OCI-LY1 (cell line): Measurements from ENCODE around the gene MRGPRE.

Source experiments
- H2AFZ ChIP-seq: fragments of 200-600 bp; sonication (generic), shearing (Covaris generic); 2 replicates; pipeline ENCODE4 v1.6.0; 2014; ENCODE audit warnings: antibody characterized with exemption, mild to moderate bottlenecking, low read length
- H3F3A ChIP-seq: fragments of 200-600 bp; sonication (generic), shearing (Covaris generic); 2 replicates; pipeline ENCODE4 v1.6.0; 2014; ENCODE audit warnings: mild to moderate bottlenecking, antibody characterized with exemption, low read length, moderate library complexity; ENCODE audit not compliant: insufficient read depth
- H3K27ac ChIP-seq: fragments of 200-600 bp; sonication (generic); 2 replicates; pipeline ENCODE4 v1.5.1; 2014; ENCODE audit warnings: low read length, mixed run types, mild to moderate bottlenecking, low read depth; ENCODE audit not compliant: poor library complexity, severe bottlenecking
- H3K27me3 ChIP-seq: fragments of 200-600 bp; sonication (generic); 2 replicates; pipeline ENCODE4 v1.6.0; 2014; ENCODE audit warnings: antibody characterized with exemption, mild to moderate bottlenecking, low read length, moderate library complexity; ENCODE audit not compliant: insufficient read depth
- H3K36me3 ChIP-seq: fragments of 200-600 bp; sonication (generic); 2 replicates; pipeline ENCODE4 v1.6.1; 2014; ENCODE audit warnings: mild to moderate bottlenecking, antibody characterized with exemption, low read length, moderate library complexity, mixed read lengths; ENCODE audit not compliant: insufficient read depth
- H3K4me1 ChIP-seq: fragments of 200-600 bp; sonication (generic); 2 replicates; pipeline ENCODE4 v1.5.1; 2014; ENCODE audit warnings: mild to moderate bottlenecking, low read length, moderate library complexity; ENCODE audit not compliant: insufficient read depth, severe bottlenecking
- H3K4me2 ChIP-seq: fragments of 200-600 bp; sonication (generic), shearing (Covaris generic); 2 replicates; pipeline ENCODE4 v1.6.1; 2014; ENCODE audit warnings: low read length
- H3K4me3 ChIP-seq: fragments of 200-600 bp; sonication (generic); 2 replicates; pipeline ENCODE4 v1.5.1; 2014; ENCODE audit warnings: low read length, low read depth, mild to moderate bottlenecking, mixed read lengths; ENCODE audit not compliant: poor library complexity, severe bottlenecking
- H3K79me2 ChIP-seq: fragments of 200-600 bp; shearing (Covaris generic); 2 replicates; pipeline ENCODE4 v1.6.1; 2016; ENCODE audit warnings: mixed run types, low read length, mixed read lengths; ENCODE audit not compliant: insufficient read depth
- H3K9ac ChIP-seq: fragments of 200-600 bp; sonication (generic), shearing (Covaris generic); 2 replicates; pipeline ENCODE4 v1.6.1; 2014; ENCODE audit warnings: mild to moderate bottlenecking, low read length, mixed read lengths
- H3K9me2 ChIP-seq: fragments of 200-600 bp; sonication (generic), shearing (Covaris generic); 2 replicates; pipeline ENCODE4 v1.6.1; 2014; ENCODE audit warnings: low read depth, mild to moderate bottlenecking, low read length, mixed read lengths
- H3K9me3 ChIP-seq: fragments of 200-600 bp; shearing (Covaris generic); 2 replicates; pipeline ENCODE4 v1.6.1; 2014; ENCODE audit warnings: low read length, mixed read lengths
- H4K20me1 ChIP-seq: fragments of 200-600 bp; sonication (generic), shearing (Covaris generic); 2 replicates; pipeline ENCODE4 v1.6.0; 2016; ENCODE audit warnings: mild to moderate bottlenecking, low read length; ENCODE audit not compliant: insufficient read depth
- CTCF ChIP-seq: fragments of 200-600 bp; sonication (generic), shearing (Covaris generic); IDR thresholded peaks from 2 replicates; pipeline ENCODE4 v1.5.1; 2017; ENCODE audit warnings: mild to moderate bottlenecking, antibody characterized with exemption, low read length, moderate library complexity, mixed read lengths
- EZH2 ChIP-seq: fragments of 200-600 bp; sonication (generic), shearing (Covaris generic); IDR thresholded peaks from 2 replicates; pipeline ENCODE4 v1.8.0; 2017; ENCODE audit warnings: borderline replicate concordance, mixed run types, mild to moderate bottlenecking, antibody characterized with exemption, low read length, moderate library complexity, mixed read lengths

Gene MRGPRE

GRCh38 chr11:3178349-3178748 is 53.9 kb downstream of the MRGPRE start:
- no peak overlapping the region for H3K4me2 ChIP-seq
- H3K4me1 ChIP-seq = no peaks in the 10 kb centered on the region
- no peaks in the 10 kb centered on the region for H3F3A ChIP-seq
- H3K9ac ChIP-seq = no peak overlapping the region
- H3K27me3 ChIP-seq = no peaks in the 10 kb centered on the region; the same call in 1 of the 2 replicates
- H3K4me3 ChIP-seq = no peak overlapping the region
- H3K79me2 ChIP-seq = no peaks in the 10 kb centered on the region
- TF ChIP-seq EZH2 = no peak
- no peak for TF ChIP-seq CTCF
- no peaks in the 10 kb centered on the region for H3K9me2 ChIP-seq
- no peaks in the 10 kb centered on the region for H3K36me3 ChIP-seq
- H4K20me1 ChIP-seq = no peaks in the 10 kb centered on the region
- H3K27ac ChIP-seq = no peak overlapping the region
- peaks cover 8% of the 10 kb centered on the region; the same call in 1 of the 2 replicates for H3K9me3 ChIP-seq
- H2AFZ ChIP-seq = no peak overlapping the region

GRCh38 chr11:3177931-3178330 is 54.3 kb downstream of the MRGPRE start:
- no peaks in the 10 kb centered on the region for H4K20me1 ChIP-seq
- no peaks in the 10 kb centered on the region for H3F3A ChIP-seq
- no peaks in the 10 kb centered on the region for H3K79me2 ChIP-seq
- no peaks in the 10 kb centered on the region for H3K9me2 ChIP-seq
- H2AFZ ChIP-seq = no peak overlapping the region
- H3K4me2 ChIP-seq = no peak overlapping the region
- H3K9me3 ChIP-seq = peaks cover 8% of the 10 kb centered on the region; the same call in 1 of the 2 replicates
- H3K27me3 ChIP-seq = no peaks in the 10 kb centered on the region; the same call in 1 of the 2 replicates
- TF ChIP-seq CTCF = no peak
- TF ChIP-seq EZH2 = no peak
- no peaks in the 10 kb centered on the region for H3K4me1 ChIP-seq
- no peak overlapping the region for H3K27ac ChIP-seq
- no peak overlapping the region for H3K4me3 ChIP-seq
- no peak overlapping the region for H3K9ac ChIP-seq
- no peaks in the 10 kb centered on the region for H3K36me3 ChIP-seq
